IMR-90 (cell line): ENCODE results near the gene SRCIN1.

Experiments used
- CEBPB ChIP-seq: IDR thresholded peaks from 2 replicates; pipeline ENCODE4 v1.6.1; 2012; ENCODE audit warnings: low read depth, low read length, improper control_type of control experiment
- CHD1 ChIP-seq: IDR thresholded peaks from 2 replicates; pipeline ENCODE4 v1.6.1; 2012; ENCODE audit warnings: low read depth, low read length, improper control_type of control experiment
- CTCF ChIP-seq: conservative IDR thresholded peaks from 2 replicates; pipeline ENCODE4 v1.5.1; 2012; ENCODE audit warnings: mild to moderate bottlenecking, low read depth, low read length, improper control_type of control experiment
- FOS ChIP-seq: fragments of 150-350 bp; IDR thresholded peaks from 2 replicates; pipeline ENCODE4 v1.6.1; 2016; ENCODE audit warnings: low read depth, low read length
- MAZ ChIP-seq: IDR thresholded peaks from 2 replicates; pipeline ENCODE4 v1.6.1; 2012; ENCODE audit warnings: low read depth, mild to moderate bottlenecking, low read length, improper control_type of control experiment, moderate library complexity, borderline replicate concordance
- MXI1 ChIP-seq: IDR thresholded peaks from 2 replicates; pipeline ENCODE4 v1.6.1; 2012; ENCODE audit warnings: low read depth, mild to moderate bottlenecking, low read length, moderate library complexity, borderline replicate concordance
- POLR2A ChIP-seq: IDR thresholded peaks from 2 replicates; pipeline ENCODE4 v1.6.1; 2012; ENCODE audit warnings: mild to moderate bottlenecking, low read depth, low read length
- RAD21 ChIP-seq: IDR thresholded peaks from 2 replicates; pipeline ENCODE4 v1.6.1; 2012; ENCODE audit warnings: low read length, improper control_type of control experiment
- RCOR1 ChIP-seq: IDR thresholded peaks from 2 replicates; pipeline ENCODE4 v1.6.1; 2012; ENCODE audit warnings: mild to moderate bottlenecking, low read length, improper control_type of control experiment; ENCODE audit not compliant: insufficient replicate concordance
- RFX5 ChIP-seq: IDR thresholded peaks from 2 replicates; pipeline ENCODE4 v1.8.0; 2012; ENCODE audit warnings: low read depth, mild to moderate bottlenecking, low read length, moderate library complexity
- SMC3 ChIP-seq: fragments of 150-350 bp; IDR thresholded peaks from 2 replicates; pipeline ENCODE4 v1.6.1; 2016; ENCODE audit warnings: low read depth, mild to moderate bottlenecking, antibody characterized with exemption, low read length, moderate library complexity

- TF ChIP-seq RFX5: no peak
- no peak for TF ChIP-seq CTCF
- TF ChIP-seq RCOR1: no peak
- TF ChIP-seq POLR2A: no peak
- no peak for TF ChIP-seq MXI1
- TF ChIP-seq SMC3: no peak
- no peak for TF ChIP-seq MAZ
- no peak for TF ChIP-seq CEBPB
- TF ChIP-seq RAD21: no peak
- no peak for TF ChIP-seq FOS
- TF ChIP-seq CHD1: no peak
These were observed 5.3 kb downstream of the SRCIN1 start for GRCh38 chr17:38600416-38600815.
